Activated CD4-positive, alpha-beta T cell treated with anti-CD3 and anti-CD28 coated beads, Interleukin-2, Interleukin-4, amounts not matched to agents 100 ng/mL and 50 ng/mL, durations not matched to agents 16 hours and 8 hours (primary cell): ENCODE results near the gene UBE3B.
"Not testable (repeated sequence)": the region's sequence is repeated elsewhere in the genome, so short reads cannot be mapped to it uniquely, and the experiment has no call there.

Experiments used
- DNase-seq: peaks from one replicate; pipeline ENCODE4 v3.0.0-alpha.2; 2020; ENCODE audit warnings: low spot score

The UBE3B gene

GRCh38 chr12:109477185-109477962, at the start of gene UBE3B, which contains the start of gene KCTD10:
Gene UBE3B, plus strand, starts transcription at chr12:109477634. Its CDS starts 5,918 bp downstream, at chr12:109483552.
Gene KCTD10, minus strand, starts transcription at chr12:109477300. Its CDS starts 38 bp downstream, at chr12:109477262.
- peak; percentile 86 for DNase-seq

GRCh38 chr12:109428037-109428629, 49.3 kb upstream of the UBE3B start:
- DNase-seq: peak; percentile 80

- not testable (repeated sequence) for DNase-seq
Observed at GRCh38 chr12:109428804-109429203, 48.6 kb upstream of the UBE3B start.

- no peak for DNase-seq
Observed at GRCh38 chr12:109430244-109430643, 47.2 kb upstream of the UBE3B start.

GRCh38 chr12:109432431-109432830, 45.0 kb upstream of the UBE3B start:
- no peak for DNase-seq

GRCh38 chr12:109432842-109433304, 44.6 kb upstream of the UBE3B start:
- DNase-seq: peak; percentile 76

- no peak for DNase-seq
Observed at GRCh38 chr12:109433618-109434017, 43.8 kb upstream of the UBE3B start.

- no peak for DNase-seq
Observed at GRCh38 chr12:109434582-109434981, 42.9 kb upstream of the UBE3B start.

GRCh38 chr12:109435428-109436187, 41.8 kb upstream of the UBE3B start:
- DNase-seq: no peak

- no peak for DNase-seq
Observed at GRCh38 chr12:109436188-109436560, 41.3 kb upstream of the UBE3B start.

GRCh38 chr12:109439181-109439580, 38.3 kb upstream of the UBE3B start:
- no peak for DNase-seq

GRCh38 chr12:109439951-109440350, 37.5 kb upstream of the UBE3B start:
- DNase-seq: not testable (repeated sequence)

GRCh38 chr12:109440851-109441490, 36.5 kb upstream of the UBE3B start:
- no peak for DNase-seq

GRCh38 chr12:109443794-109444193, 33.6 kb upstream of the UBE3B start:
- DNase-seq: no peak

GRCh38 chr12:109444259-109444658, 33.2 kb upstream of the UBE3B start:
- DNase-seq: no peak

GRCh38 chr12:109445191-109445609, 32.2 kb upstream of the UBE3B start:
- DNase-seq: no peak

GRCh38 chr12:109446869-109447268, 30.6 kb upstream of the UBE3B start:
- no peak for DNase-seq

- DNase-seq: no peak
Observed at GRCh38 chr12:109447482-109447881, 30.0 kb upstream of the UBE3B start.

- no peak for DNase-seq
Observed at GRCh38 chr12:109448272-109448671, 29.2 kb upstream of the UBE3B start.

GRCh38 chr12:109448707-109449390, 28.6 kb upstream of the UBE3B start:
- no peak for DNase-seq

- DNase-seq: no peak
Observed at GRCh38 chr12:109449845-109450532, 27.4 kb upstream of the UBE3B start.
